GM12873 (cell line): ENCODE measurements around the gene SYTL5.

Experiments used
- TF ChIP-seq, protein P1 (sequence below): IDR thresholded peaks from 2 replicates; pipeline ENCODE4 v1.5.1; 2012; ENCODE audit warnings: low read depth, mild to moderate bottlenecking, moderate library complexity, low read length, control low read depth; ENCODE audit not compliant: insufficient read depth; ENCODE audit errors: missing control alignments

SYTL5 gene

DNA sequence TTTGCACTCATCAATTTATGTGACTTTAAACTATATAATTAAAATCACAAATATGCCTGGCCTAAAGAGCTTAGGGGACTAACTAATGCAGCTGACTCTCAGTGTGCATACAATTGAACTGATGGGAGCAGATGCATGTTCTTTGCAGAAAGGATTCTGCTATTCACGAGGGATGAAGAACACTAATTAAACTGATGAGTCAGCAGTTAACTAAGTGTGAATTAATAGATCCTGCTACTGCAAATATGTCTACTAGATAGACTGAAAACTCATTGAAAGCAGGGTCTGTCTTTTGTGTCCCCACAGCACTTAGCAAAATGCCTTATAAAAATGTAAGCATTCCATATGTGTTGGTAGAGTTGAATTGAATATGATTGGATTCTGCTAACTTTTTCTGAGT lies 110.4 kb downstream of the SYTL5 start:
- TF ChIP-seq, protein P1, sequence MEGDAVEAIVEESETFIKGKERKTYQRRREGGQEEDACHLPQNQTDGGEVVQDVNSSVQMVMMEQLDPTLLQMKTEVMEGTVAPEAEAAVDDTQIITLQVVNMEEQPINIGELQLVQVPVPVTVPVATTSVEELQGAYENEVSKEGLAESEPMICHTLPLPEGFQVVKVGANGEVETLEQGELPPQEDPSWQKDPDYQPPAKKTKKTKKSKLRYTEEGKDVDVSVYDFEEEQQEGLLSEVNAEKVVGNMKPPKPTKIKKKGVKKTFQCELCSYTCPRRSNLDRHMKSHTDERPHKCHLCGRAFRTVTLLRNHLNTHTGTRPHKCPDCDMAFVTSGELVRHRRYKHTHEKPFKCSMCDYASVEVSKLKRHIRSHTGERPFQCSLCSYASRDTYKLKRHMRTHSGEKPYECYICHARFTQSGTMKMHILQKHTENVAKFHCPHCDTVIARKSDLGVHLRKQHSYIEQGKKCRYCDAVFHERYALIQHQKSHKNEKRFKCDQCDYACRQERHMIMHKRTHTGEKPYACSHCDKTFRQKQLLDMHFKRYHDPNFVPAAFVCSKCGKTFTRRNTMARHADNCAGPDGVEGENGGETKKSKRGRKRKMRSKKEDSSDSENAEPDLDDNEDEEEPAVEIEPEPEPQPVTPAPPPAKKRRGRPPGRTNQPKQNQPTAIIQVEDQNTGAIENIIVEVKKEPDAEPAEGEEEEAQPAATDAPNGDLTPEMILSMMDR, result no peak

DNA sequence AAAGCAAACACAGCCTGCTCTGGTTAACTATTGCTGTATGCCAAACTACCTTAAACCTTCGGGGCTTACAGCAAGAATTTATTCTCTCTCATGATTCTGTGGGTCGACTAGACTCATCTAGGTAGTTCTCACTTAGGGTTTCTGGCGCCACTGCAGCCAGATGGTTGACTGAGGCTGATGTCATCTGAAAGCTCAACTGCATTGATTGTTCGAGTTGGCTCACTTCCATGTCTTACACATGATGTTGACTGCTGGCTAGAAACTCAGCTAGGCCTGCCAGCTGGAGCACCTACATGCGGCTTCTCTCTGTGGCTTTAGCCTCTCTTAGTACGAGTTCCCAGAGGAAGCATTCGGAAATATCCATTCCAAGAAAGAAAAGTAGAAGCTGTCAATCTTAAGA lies 111.1 kb downstream of the SYTL5 start:
- TF ChIP-seq, protein P1, result no peak

DNA sequence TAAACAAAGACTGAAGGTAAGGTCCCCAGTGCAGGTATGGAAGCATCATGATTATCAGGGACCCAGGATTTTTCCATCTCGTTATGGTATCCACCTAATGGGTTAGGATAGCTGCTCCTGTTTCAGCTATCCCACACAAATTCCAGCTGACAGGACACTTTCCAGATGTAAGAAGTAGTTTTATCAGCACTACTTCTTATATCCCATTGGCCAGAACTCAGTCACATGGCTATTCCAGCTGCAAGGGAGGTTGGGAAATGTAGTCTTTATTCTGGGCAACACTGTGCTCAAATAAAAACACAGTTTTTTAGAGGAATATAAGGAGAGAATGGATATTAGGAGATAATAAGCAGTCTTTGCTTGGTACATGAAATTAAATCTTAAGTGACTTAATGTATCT lies 117.6 kb downstream of the SYTL5 start:
- TF ChIP-seq, protein P1, result no peak

DNA sequence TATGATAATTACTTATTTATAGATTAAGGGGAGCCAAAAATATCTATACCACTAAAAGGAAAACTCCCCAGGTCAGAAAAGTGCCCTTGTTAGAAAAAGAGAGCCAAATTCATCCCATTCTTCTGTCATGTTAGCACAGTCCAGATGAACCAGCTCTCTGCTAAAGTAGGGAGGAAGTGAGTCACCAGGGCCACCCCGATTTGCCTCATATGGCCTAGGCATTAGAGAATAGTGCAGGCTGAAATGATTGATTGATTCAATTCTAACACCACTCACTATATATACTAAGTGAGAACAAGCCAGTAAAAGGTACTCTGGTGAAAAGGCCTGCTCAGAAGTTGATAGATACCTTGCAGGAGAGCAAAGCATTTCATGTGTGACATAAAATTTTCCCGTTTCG lies 119.8 kb downstream of the SYTL5 start:
- TF ChIP-seq, protein P1, result no peak

DNA sequence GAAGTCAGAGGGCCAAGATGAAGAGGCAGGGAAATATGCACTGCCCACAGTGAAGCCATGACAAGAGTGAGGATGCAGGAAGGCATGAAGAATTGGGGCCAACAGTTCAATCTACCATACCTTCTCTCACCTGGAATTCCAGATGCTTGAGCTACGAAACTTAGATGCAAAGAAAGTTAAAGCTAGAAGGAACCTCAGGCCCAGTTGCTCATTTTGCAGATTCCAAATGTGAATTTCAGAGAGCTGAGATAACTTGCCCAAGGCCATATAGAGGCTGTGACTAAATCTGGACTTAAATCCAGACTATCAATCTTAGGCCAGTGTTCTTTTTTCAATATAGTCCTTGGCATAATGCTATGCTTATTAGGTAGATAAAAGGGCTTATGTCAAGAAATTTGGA lies 121.6 kb downstream of the SYTL5 start:
- TF ChIP-seq, protein P1, result no peak

DNA sequence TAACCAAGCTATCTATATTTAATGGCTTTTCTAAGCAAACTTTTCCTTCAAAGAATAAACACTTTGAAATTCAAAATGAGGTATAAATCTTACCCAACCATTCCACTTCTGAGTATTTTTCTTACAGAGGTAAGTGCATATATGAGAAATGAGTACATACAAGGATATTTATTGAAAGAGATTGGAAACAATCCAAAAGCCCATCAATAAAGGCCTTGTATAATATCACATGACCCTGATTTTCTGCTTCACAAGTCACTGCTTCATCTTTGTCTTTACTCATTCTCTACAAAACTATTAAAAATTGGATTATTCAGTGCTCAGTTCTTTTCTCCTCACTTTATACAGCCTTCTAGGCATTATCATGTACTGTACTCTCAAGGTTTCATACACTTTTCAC lies 123.0 kb downstream of the SYTL5 start:
- TF ChIP-seq, protein P1, result no peak

DNA sequence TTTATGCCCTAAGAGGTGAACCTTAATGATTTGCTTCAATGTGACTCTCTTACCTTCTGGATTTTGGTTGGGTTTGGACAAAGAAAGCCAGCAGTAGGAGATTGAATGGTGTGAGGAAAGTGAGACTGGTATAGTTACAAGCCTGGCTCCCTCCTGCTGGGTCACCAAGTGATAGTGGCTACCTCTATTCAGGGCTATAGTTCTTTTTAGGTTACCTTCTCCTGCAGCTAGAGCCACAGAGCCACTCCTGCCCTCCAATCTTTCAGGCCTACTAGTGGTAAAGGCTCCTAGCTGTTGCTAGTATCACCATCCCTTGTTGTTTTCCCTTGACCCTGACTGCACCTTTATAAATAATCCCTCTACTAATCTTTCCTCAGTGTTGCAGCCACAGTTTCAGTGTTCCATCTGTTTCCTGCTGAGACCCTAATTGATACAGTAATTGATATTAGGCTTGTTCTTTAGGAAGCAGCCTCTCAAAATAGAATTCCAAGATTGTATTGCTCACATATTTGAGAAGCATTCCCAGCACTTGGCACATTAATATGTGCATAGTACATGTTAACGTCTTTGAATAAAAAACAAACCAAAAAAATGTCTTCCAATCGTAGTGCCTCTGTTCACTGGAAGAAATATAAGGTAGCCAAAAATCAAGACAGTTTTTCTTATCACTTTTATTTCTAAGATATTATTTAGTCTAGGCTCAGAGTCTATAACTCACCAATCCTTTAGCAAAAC lies 132.0 kb downstream of the SYTL5 start:
- TF ChIP-seq, protein P1, result no peak
